ENCODE data around the gene CEP128.

The CEP128 gene

GRCh38 chr14:80941241-80942185 lies at the start of gene CEP128:
CEP128 (minus strand) TSS chr14:80941738.
- peak; percentile 98 for DNase-seq (ENCODE audit: low read depth)

- peak; percentile 12 for DNase-seq (ENCODE audit: low read depth)
Observed at GRCh38 chr14:80988735-80989429, 47.3 kb upstream of the CEP128 start.

- no peak for DNase-seq (ENCODE audit: low read depth)
Observed at GRCh38 chr14:80988192-80988591, 46.7 kb upstream of the CEP128 start.

DNA sequence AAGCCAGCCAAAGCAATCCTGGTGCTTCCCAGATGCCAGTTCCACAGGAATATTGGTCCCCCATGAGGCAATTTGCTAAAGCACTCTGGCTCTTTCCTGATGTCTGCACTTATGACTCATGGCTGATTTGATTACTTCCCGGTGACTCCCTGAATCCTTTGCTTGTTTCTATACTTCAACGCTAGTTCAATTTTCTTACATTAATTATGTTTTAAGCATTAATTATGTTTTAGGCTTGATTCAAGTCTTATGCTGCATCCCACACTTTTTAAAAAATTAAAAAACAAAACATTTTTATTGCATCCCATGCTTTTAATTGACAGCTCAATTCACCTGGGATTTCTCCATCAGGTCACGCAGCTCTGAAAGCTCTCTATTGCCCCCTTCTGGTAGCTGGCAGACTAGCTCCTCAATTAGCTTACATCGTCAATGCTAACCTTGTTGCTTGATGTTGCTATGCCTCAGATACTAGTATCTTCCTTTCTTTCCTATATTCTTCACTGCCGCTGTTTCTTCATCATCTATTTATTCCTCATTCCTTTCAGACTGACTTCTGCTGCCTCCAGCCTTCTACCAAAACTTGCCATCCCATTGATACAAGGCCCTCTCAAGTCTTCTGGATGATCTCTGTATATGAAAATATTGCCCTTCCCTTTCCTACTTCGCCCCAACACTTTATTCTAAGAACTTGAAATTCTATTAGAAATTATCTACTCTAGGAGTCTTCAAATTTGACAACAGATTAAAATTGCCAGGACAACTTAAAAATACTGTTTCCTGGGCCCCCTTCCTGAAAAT lies 45.9 kb upstream of the CEP128 start:
- DNase-seq (ENCODE audit: low read depth), result peak; percentile 62

- DNase-seq (ENCODE audit: low read depth), result no peak
Observed at GRCh38 chr14:80982711-80983110, 41.2 kb upstream of the CEP128 start.

DNA sequence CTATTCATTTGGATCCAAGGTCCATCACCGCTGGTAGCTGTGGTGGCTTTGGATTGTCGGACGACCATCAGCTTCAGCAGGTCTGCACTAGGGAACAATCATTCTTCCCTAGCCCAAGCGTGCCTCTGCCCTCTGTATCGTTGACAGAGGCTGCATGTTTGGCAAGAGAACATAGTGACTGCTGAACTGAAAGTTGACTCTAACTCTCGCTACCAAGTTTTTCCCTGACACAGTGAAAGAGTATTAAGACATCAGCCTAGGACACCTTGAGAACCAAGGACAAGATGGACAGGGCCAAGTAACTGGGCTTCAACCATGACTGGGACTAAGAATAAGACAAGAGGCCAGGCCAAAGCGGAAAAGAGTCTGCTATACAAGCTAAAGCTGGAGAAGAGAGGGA lies 40.1 kb upstream of the CEP128 start:
- DNase-seq (ENCODE audit: low read depth), result no peak

DNA sequence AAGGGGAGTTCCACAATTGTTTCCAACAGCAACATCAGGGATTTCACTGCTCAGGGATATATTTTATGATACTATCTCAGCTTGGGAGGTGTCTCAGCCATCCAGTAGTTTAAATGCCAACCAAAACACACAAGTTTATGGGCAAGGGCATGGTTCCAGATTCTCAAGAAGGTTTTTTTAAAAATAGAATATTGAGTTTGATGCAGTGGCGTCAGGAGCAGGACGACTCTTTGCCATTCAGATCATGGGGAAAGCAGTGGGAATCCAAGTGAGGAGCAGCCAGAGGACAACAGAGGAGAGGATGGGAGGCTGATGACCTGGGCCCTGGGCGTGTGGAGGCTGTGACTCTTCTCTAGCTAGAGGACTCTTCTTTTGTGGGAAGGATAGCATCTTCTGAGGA lies 39.6 kb upstream of the CEP128 start:
- DNase-seq (ENCODE audit: low read depth), result no peak

DNA sequence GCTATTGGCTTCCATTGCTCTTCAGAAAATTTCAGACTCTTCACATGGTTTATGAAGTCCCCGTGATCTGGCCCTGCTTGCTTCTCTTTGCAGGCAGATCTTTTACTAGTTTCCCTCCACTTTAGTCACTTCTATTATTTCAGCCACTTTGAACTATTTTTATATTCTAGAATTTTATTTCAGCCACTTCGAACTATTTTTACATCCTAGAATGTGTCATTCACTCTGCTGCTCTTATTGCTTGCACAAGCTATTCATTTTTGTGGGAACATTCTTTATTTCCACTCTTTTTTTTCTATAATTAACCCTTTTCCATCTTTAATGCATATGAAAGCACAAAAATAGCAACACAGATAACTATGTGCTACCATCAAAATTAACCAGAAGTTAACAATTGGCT lies 38.4 kb upstream of the CEP128 start:
- no peak for DNase-seq (ENCODE audit: low read depth)

DNA sequence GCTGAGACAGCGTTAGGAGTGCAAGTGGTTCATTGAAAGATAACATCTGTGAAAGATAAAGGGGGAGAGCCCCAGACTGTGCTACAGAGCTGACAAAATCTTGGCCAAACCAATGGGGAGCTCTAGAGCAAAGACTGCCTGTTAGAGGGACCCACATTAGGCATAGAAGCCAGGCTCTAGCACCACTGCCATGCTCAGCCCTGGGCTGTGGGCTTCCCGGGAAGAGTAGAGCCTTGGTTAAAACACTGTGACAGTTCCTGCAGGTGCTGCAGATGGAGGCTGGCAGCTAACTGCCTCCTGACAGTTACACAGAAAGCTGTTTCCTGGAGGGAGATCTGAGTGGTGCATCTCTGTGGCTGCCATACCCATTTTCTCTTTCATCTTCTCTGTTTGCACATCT lies 36.9 kb upstream of the CEP128 start:
- no peak for DNase-seq (ENCODE audit: low read depth)

- no peak for DNase-seq (ENCODE audit: low read depth)
Observed at GRCh38 chr14:80977221-80977620, 35.7 kb upstream of the CEP128 start.

- no peak for DNase-seq (ENCODE audit: low read depth)
Observed at GRCh38 chr14:80974679-80975078, 33.1 kb upstream of the CEP128 start.

- peak; percentile 29 for DNase-seq (ENCODE audit: low read depth)
Observed at GRCh38 chr14:80973931-80974641, 32.5 kb upstream of the CEP128 start.

GRCh38 chr14:80965037-80965436 lies 23.5 kb upstream of the CEP128 start:
- DNase-seq (ENCODE audit: low read depth), result no peak

DNA sequence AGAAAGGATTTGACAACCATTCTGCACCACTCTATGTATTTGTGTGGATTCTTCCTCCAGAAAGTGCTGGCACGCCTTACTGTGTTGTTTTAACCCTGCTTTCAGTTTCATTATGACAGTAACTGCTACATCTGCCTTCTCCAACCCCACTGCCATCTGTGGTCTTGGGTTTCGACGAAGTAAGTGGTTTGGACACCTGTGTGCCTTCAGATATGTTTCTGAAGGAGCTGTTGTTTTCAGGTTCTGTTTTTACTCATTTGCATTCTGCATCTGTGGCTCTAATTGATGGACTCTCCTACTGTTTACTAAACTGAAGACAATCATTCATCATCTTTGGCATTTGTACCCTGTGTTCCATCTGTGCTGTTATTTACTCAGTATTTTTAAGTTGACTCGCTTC lies 18.0 kb upstream of the CEP128 start:
- DNase-seq (ENCODE audit: low read depth), result no peak

DNA sequence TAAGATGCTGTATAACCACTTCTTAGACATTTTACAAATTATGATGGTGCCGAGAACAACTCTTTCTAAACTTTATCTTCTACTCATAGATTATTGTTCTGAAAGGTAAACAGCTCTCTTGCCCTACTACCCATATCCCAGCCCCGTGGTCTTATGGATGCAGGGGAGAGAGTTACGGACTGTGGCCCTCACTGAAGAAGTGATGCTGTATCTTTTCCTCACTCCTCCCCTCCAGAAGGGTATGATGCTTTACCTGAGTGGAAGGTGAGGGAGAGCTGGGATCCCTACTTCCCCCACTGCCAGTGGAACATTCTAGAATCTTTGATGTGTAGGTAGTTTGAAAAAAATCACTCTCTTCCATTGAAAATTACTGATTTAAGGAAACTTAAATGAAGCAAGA lies 17.4 kb upstream of the CEP128 start:
- DNase-seq (ENCODE audit: low read depth), result no peak

DNA sequence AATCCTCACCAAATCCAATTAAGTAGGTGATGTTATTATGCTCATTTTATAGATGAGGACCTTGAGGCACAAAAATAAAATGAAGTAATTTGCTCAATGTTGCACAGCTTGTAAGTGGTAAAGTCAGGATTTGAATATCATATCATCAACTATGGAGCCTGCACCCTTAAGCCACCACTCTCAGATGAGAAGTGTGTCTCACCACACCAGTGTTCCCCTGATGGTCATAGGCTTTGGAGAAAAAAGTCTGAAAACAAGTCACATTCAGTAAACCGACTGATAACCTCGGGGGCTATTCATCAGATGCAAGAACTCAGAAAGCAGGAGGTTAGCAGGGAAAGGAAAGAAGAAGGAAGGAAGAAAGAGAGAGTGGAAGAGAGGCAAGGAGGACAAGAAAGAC lies 16.7 kb upstream of the CEP128 start:
- DNase-seq (ENCODE audit: low read depth), result no peak

DNA sequence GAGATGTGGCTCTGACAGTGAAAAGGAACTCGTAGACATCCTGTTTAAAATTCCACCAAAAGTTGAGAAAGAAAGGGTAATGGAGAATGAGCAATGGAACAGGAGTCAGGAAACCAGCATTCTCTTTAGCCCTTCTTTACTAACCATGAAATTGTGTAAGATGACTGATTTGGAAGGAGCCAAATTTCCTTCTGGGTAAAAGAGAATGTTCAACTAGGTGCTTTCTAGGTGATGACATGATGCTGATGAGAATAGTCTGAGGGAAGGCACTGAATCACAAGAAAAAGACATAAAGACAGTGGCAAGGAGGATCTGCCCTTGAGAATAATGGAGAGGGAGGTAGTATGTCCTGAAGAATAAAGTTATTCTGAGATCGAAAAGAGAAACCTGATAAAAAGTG lies 16.1 kb upstream of the CEP128 start:
- DNase-seq (ENCODE audit: low read depth), result no peak

GRCh38 chr14:80956922-80957321 lies 15.4 kb upstream of the CEP128 start:
- DNase-seq (ENCODE audit: low read depth), result no peak

- no peak for DNase-seq (ENCODE audit: low read depth)
Observed at GRCh38 chr14:80956102-80956501, 14.6 kb upstream of the CEP128 start.

DNA sequence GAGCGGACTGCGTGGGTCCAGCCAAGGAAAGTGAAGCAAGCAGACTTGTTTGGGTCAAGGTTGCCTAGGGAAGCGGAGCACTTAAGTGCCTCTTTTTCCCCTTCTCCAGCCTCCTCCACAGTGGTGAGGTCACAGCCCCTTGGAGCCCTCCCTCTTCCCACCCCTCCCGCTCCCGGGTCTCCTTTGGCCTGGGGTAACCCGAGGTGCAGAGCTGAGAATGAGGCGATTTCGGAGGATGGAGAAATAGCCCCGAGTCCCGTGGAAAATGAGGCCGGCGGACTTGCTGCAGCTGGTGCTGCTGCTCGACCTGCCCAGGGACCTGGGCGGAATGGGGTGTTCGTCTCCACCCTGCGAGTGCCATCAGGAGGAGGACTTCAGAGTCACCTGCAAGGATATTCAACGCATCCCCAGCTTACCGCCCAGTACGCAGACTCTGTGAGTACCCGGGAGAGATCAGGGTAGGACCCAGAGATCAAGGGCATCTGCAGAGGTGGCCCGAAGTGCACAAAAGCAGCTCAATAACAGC lies 13.9 kb upstream of the CEP128 start, which contains the start of gene TSHR:
Gene TSHR (plus strand): TSS at position 206 of the 526 bp plus-strand sequence. CDS start 60 bp downstream, at position 266.
- no peak for DNase-seq (ENCODE audit: low read depth)

DNA sequence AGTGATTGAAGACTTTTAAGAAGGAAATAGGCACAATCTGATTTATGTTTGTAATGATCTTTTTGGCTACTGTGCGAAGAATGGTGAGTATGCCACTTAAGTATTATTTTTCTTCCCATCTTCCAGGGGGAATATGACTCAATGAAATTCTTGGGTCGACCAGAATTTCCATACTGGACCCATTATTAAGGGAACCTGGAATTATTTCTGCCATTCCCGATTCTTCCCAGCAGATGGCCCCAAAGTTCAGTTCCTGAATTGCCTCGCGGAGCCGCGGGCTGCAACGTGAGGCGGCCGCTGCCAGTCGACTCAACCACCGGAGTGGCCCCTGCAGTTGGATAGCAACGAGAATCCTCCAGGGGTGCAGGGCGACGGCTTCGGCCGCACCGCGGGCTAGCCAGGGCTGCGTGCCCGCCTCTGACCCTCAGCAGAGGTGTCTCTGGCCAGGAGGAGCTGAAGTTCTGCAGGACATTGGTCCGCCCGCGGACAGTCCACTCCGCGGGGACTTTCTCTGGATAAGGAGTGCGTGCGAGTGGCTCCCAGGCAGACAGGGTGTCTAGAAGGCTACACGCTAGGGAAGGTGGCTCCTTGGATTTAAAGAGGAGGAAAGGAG lies 13.3 kb upstream of the CEP128 start:
- peak; percentile 64 for DNase-seq (ENCODE audit: low read depth)

Measured in amniotic epithelial cell (primary cell).